ENCODE results near the gene TMEM236.

TMEM236 gene

GRCh38 chr10:17792991-17793390 lies 41.0 kb downstream of the TMEM236 start:
- no peak for TF ChIP-seq CTCF (IDR thresholded peaks at IDR 0.05; ENCODE audit: control insufficient read depth, extremely low read depth, insufficient read depth)
- H3K4me3 ChIP-seq (ENCODE audit: low read depth, low read length) = no peak overlapping the region
- no peak for DNase-seq (ENCODE audit: low read depth)

DNA sequence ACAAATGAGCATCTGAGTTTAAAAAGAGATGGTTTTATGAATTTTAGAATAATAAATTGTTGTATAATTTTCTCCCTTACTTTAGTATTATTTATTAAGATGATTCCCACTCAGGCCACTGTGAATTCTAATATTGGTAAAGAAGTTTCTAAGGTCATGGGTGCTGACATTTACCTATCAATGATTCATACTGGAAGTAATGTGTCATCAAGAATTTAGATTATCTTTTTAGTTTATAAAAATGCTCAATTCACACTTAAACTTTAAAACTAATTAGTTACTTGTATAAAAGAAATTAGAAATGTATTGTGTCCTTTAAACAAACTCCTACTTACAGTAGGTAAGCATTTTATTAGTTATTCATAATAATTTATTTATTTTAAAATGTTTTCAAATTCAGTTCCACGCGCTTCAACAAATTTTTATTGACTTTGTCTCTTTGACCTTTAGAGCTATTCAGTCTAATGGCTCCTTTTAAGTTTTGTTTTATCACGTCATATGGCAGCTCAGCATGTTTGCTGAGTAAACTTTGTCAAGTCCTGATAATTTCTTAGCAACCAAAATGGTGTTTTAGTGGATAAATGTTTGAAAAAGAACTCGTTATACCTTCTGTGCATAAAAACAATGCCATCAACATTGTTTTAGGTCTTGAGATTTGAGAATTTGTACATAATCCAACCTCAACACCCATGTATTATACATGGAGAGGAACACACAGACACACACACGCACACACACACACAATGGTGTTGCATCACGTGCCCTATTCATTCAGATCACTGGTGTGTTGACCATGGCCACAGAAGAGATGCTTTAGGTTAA lies 42.0 kb downstream of the TMEM236 start:
- no peak overlapping the region for H3K4me3 ChIP-seq (ENCODE audit: low read depth, low read length)
- no peak for TF ChIP-seq CTCF (IDR thresholded peaks at IDR 0.05; ENCODE audit: control insufficient read depth, extremely low read depth, insufficient read depth)
- DNase-seq (ENCODE audit: low read depth) = peak; percentile 52

- H3K4me3 ChIP-seq (ENCODE audit: low read depth, low read length) = no peak overlapping the region
- TF ChIP-seq CTCF (IDR thresholded peaks at IDR 0.05; ENCODE audit: control insufficient read depth, extremely low read depth, insufficient read depth) = no peak
- DNase-seq (ENCODE audit: low read depth) = no peak
Observed at GRCh38 chr10:17795083-17795482, 43.1 kb downstream of the TMEM236 start.

GRCh38 chr10:17795813-17796594 lies 44.0 kb downstream of the TMEM236 start:
- H3K4me3 ChIP-seq (ENCODE audit: low read depth, low read length) = no peak overlapping the region
- no peak for DNase-seq (ENCODE audit: low read depth)
- TF ChIP-seq CTCF (IDR thresholded peaks at IDR 0.05; ENCODE audit: control insufficient read depth, extremely low read depth, insufficient read depth) = no peak

- H3K4me3 ChIP-seq (ENCODE audit: low read depth, low read length) = no peak overlapping the region
- no peak for TF ChIP-seq CTCF (IDR thresholded peaks at IDR 0.05; ENCODE audit: control insufficient read depth, extremely low read depth, insufficient read depth)
- DNase-seq (ENCODE audit: low read depth) = no peak
Observed at GRCh38 chr10:17801507-17801906, 49.5 kb downstream of the TMEM236 start.

DNA sequence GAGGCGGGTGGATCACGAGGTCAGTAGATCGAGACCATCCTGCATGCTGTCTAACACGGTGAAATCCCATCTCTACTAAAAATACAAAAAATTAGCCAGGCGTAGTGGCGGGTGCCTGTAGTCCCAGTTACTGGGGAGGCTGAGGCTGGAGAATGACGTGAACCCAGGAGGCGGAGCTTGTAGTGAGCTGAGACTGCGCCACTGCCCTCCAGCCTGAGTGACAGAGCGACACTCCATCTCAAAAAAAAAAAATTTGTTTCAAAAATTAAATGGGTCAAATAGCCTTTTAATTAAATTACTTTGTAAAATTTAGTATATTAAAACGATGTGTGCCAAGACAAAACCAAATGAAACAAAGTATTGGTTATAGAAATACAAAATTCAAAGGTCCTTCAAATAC lies 50.3 kb downstream of the TMEM236 start:
- TF ChIP-seq CTCF (IDR thresholded peaks at IDR 0.05; ENCODE audit: control insufficient read depth, extremely low read depth, insufficient read depth) = no peak
- no peak overlapping the region for H3K4me3 ChIP-seq (ENCODE audit: low read depth, low read length)
- DNase-seq (ENCODE audit: low read depth) = no peak
